Astrocyte of the cerebellum (primary cell): Measurements from ENCODE around the gene FRRS1L.

Experiments
- DNase-seq: peaks from one replicate; pipeline ENCODE4 v3.0.0-alpha.2; 2011; ENCODE audit warnings: low read depth
- H3K4me3 ChIP-seq: 2 replicates; pipeline ENCODE4 v1.5.1; 2011; ENCODE audit warnings: mild to moderate bottlenecking, low read depth, low read length, moderate library complexity
- CTCF ChIP-seq: IDR thresholded peaks from 2 replicates; pipeline ENCODE4 v1.5.1; 2012; ENCODE audit warnings: low read length, low read depth, moderate library complexity, mild to moderate bottlenecking; ENCODE audit errors: missing control alignments
- in situ Hi-C: cut with HindIII; loops from 2 replicates; pipeline ENCODE4 v1.10.0; 2017; ENCODE audit warnings: low sequenced_read_pairs

FRRS1L gene

DNA sequence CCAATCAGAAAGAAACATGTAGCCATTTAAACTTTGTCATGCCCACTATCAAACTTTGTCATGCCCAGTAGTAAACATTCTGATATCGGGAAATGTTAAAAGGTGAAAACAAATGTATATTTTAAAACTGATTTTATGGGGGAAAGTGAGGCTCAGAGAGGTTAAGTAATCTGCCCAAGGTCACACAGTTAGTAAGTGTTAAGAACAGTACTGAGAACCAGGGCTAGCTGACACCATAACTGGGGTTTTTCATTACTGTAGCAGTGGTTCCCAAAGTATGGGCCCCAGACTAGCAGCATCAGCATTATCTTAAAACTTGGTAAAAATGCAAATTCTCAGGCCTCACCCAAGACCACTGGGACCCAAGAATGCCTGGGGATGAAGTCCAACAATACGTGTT is 9.9 kb upstream of the FRRS1L start:
- no peak for TF ChIP-seq CTCF
- DNase-seq, result no peak
- H3K4me3 ChIP-seq, result no peak overlapping the region
- in situ Hi-C loops, result no loop called here

DNA sequence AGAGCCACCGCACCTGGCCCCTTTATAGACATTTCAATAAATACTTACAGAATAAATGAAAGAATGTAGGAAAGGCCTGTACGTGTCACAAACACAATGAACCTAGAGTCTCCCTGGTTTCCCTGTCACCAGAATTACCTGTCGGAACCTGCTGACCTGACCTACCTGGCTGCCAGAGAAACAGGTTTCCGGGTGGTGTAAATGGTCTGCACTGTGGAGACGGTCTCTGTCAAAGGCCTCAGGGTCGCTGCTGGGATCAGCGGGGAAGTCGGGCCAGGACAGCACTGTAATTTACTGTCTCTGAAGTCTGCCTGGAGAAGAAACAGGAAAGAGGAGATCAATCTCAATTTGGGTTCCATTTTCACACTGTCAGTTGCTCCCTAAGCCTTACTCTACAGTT is 9.3 kb upstream of the FRRS1L start:
- TF ChIP-seq CTCF, result no peak
- H3K4me3 ChIP-seq, result no peak overlapping the region
- in situ Hi-C loops, result no loop called here
- DNase-seq, result no peak

GRCh38 chr9:109172935-109173334 is 5.9 kb upstream of the FRRS1L start:
- in situ Hi-C loops, result no loop called here
- no peak for TF ChIP-seq CTCF
- no peak overlapping the region for H3K4me3 ChIP-seq
- no peak for DNase-seq

DNA sequence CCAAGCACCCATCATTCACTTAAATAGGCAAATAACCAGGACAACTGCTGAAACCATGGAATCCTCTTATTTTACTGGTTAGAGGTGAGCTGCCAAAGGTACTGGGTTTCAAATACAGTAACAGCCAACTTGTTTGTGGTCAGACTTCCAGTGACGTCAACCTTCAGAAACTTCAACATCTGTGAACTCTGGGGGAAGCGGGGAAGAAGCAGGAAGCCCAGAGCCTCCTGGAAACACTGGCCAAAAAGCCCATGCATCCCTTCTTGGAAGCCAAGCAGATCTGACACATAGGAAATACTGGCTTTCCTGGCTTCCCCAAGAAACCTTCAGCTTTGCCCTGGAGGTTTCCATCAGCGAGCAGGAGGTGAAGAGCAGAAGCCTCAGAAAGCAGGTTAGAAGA is 4.9 kb upstream of the FRRS1L start:
- no peak for TF ChIP-seq CTCF
- H3K4me3 ChIP-seq, result no peak overlapping the region
- in situ Hi-C loops, result no loop called here
- peak; percentile 80 for DNase-seq

DNA sequence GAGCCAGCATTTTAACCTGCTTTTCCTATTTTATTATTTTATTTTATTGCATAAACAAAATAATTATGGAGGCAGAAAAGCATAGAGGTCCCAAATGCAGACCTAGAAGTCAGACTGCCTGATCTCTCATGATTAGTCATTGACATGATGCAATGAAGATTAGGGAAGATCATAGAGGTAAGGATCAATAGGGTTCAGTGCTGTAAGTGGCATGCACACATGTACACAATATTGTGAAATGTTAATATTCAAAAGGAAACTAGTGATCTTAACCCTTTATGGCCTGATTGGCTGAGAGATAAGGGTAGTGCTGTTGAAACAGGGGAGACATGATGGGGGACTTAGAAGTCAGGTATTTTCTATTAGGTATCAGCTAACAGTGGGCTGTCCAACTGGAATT is 1.1 kb upstream of the FRRS1L start:
- no peak for DNase-seq

DNA sequence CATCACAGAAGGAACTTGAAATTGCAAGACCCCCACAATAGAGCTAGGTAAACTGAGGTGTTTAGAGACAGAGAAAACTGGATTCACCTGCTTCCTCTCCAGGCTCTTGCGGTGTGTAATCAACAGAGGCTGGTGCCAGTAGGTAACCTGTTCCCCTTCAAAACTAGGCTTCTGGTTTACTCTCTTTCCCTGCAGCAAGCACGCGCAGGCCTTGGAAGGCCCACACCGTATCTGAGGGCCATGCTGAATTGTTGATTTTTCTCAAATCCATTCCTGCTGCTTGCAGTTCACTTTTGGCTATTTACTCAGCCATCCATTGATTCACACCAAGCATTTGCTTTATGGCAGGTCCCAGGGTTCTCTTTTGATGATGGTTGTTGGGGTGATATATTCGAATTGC is 667 bp upstream of the FRRS1L start:
- no peak for DNase-seq
- in situ Hi-C loops, result loop anchor here (5.0 kb wide), 1 partner anchor 40 kb away; no protein-coding TSS in a partner anchor
- TF ChIP-seq CTCF, result no peak
- H3K4me3 ChIP-seq, result no peak overlapping the region

More for the DNA sequence above, 1.1 kb upstream of the FRRS1L start:
- no peak for TF ChIP-seq CTCF
- in situ Hi-C loops, result loop anchor here (5.0 kb wide), 1 partner anchor 41 kb away; no protein-coding TSS in a partner anchor
- H3K4me3 ChIP-seq, result no peak overlapping the region

- H3K4me3 ChIP-seq, result peak overlapping the region; percentile 30
- no peak for TF ChIP-seq CTCF
- DNase-seq, result no peak
- in situ Hi-C loops, result loop anchor here (5.0 kb wide), 1 partner anchor 39 kb away; no protein-coding TSS in a partner anchor
These were observed 778 bp downstream of the FRRS1L start for GRCh38 chr9:109166171-109166770.
